WTC11 (cell line): Measurements from ENCODE around the gene TSPAN5.

Experiments
- CREB1 ChIP-seq: sonication (generic); formaldehyde crosslinking; IDR thresholded peaks from 2 replicates; pipeline ENCODE4 v1.8.0; 2023; ENCODE audit warnings: mild to moderate bottlenecking, missing genetic modification reagents
- ELF4 ChIP-seq: sonication (generic); formaldehyde crosslinking; IDR thresholded peaks from 2 replicates; pipeline ENCODE4 v1.8.1; 2022; ENCODE audit warnings: low read depth, mild to moderate bottlenecking, moderate library complexity, missing genetic modification reagents
- EMX1 ChIP-seq: fragments of 250-450 bp; sonication (Bioruptor Pico); IDR thresholded peaks from 2 replicates; pipeline ENCODE4 v1.8.0; 2021; ENCODE audit warnings: mild to moderate bottlenecking
- JAZF1 ChIP-seq: fragments of 250-450 bp; sonication (Bioruptor Pico); IDR thresholded peaks from 2 replicates; pipeline ENCODE4 v1.9.0; 2021; ENCODE audit warnings: moderate library complexity, mild to moderate bottlenecking, inconsistent platforms
- MAX ChIP-seq: sonication (generic); formaldehyde crosslinking; IDR thresholded peaks from 2 replicates; pipeline ENCODE4 v1.8.0; 2022; ENCODE audit warnings: mild to moderate bottlenecking, missing genetic modification reagents
- PREB ChIP-seq: sonication (generic); formaldehyde crosslinking; IDR thresholded peaks from 2 replicates; pipeline ENCODE4 v1.8.1; 2022; ENCODE audit warnings: mild to moderate bottlenecking, missing genetic modification reagents, moderate library complexity, borderline replicate concordance
- TF ChIP-seq, protein P1 (sequence below): sonication (generic); formaldehyde crosslinking; IDR thresholded peaks from 2 replicates; pipeline ENCODE4 v1.8.0; 2022; ENCODE audit warnings: missing genetic modification reagents
- TF ChIP-seq, protein P2 (sequence below): fragments of 200-600 bp; IDR thresholded peaks from 2 replicates; pipeline ENCODE4 v1.8.0; 2022; ENCODE audit warnings: antibody characterized with exemption
- TF ChIP-seq, protein P3 (sequence below): sonication (generic); formaldehyde crosslinking; conservative IDR thresholded peaks from 2 replicates; pipeline ENCODE4 v1.8.1; 2023; ENCODE audit warnings: mild to moderate bottlenecking, low read depth, missing genetic modification reagents, moderate library complexity

DNA sequence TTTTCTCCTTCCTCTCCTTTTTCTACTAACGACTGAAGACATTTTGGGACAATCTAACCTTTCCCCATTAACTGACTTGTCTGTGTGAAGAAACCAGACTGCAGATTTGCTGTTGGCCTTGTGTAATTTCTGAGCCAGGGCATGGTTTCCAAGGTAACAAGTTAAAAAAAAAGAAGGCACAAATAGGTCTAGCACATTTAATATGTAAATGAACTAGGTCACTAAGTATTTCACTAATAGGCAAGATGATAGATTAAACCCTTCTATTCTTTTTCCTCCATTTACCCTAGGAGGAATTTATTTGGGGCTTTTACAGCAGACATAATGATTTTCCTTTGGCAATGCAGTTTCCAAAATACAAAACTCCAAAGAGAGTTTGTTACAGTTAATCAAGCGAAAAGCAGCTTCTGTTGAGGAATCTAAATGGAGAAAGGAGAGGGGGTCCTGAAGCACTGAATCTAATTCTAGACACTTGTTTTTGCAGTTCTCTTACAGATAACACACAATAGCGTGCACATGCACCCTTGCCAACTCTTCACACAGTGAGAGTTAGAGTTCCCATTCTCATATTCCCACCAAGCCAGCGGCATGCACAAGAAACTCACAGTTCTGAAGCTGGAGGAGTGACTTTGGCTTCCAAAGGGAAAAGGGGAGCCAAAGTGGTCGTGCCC, 72.0 kb downstream of the TSPAN5 start:
- TF ChIP-seq CREB1 (CRISPR knock-in tag): no peak
- TF ChIP-seq, protein P1, sequence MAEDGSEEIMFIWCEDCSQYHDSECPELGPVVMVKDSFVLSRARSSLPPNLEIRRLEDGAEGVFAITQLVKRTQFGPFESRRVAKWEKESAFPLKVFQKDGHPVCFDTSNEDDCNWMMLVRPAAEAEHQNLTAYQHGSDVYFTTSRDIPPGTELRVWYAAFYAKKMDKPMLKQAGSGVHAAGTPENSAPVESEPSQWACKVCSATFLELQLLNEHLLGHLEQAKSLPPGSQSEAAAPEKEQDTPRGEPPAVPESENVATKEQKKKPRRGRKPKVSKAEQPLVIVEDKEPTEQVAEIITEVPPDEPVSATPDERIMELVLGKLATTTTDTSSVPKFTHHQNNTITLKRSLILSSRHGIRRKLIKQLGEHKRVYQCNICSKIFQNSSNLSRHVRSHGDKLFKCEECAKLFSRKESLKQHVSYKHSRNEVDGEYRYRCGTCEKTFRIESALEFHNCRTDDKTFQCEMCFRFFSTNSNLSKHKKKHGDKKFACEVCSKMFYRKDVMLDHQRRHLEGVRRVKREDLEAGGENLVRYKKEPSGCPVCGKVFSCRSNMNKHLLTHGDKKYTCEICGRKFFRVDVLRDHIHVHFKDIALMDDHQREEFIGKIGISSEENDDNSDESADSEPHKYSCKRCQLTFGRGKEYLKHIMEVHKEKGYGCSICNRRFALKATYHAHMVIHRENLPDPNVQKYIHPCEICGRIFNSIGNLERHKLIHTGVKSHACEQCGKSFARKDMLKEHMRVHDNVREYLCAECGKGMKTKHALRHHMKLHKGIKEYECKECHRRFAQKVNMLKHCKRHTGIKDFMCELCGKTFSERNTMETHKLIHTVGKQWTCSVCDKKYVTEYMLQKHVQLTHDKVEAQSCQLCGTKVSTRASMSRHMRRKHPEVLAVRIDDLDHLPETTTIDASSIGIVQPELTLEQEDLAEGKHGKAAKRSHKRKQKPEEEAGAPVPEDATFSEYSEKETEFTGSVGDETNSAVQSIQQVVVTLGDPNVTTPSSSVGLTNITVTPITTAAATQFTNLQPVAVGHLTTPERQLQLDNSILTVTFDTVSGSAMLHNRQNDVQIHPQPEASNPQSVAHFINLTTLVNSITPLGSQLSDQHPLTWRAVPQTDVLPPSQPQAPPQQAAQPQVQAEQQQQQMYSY (CRISPR knock-in tag): no peak
- TF ChIP-seq ELF4 (CRISPR knock-in tag): no peak
- TF ChIP-seq, protein P2, sequence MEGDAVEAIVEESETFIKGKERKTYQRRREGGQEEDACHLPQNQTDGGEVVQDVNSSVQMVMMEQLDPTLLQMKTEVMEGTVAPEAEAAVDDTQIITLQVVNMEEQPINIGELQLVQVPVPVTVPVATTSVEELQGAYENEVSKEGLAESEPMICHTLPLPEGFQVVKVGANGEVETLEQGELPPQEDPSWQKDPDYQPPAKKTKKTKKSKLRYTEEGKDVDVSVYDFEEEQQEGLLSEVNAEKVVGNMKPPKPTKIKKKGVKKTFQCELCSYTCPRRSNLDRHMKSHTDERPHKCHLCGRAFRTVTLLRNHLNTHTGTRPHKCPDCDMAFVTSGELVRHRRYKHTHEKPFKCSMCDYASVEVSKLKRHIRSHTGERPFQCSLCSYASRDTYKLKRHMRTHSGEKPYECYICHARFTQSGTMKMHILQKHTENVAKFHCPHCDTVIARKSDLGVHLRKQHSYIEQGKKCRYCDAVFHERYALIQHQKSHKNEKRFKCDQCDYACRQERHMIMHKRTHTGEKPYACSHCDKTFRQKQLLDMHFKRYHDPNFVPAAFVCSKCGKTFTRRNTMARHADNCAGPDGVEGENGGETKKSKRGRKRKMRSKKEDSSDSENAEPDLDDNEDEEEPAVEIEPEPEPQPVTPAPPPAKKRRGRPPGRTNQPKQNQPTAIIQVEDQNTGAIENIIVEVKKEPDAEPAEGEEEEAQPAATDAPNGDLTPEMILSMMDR: no peak
- no peak for TF ChIP-seq PREB (CRISPR knock-in tag)
- TF ChIP-seq EMX1 (CRISPR knock-in tag): no peak
- TF ChIP-seq JAZF1 (CRISPR knock-in tag): no peak
- TF ChIP-seq, protein P3, sequence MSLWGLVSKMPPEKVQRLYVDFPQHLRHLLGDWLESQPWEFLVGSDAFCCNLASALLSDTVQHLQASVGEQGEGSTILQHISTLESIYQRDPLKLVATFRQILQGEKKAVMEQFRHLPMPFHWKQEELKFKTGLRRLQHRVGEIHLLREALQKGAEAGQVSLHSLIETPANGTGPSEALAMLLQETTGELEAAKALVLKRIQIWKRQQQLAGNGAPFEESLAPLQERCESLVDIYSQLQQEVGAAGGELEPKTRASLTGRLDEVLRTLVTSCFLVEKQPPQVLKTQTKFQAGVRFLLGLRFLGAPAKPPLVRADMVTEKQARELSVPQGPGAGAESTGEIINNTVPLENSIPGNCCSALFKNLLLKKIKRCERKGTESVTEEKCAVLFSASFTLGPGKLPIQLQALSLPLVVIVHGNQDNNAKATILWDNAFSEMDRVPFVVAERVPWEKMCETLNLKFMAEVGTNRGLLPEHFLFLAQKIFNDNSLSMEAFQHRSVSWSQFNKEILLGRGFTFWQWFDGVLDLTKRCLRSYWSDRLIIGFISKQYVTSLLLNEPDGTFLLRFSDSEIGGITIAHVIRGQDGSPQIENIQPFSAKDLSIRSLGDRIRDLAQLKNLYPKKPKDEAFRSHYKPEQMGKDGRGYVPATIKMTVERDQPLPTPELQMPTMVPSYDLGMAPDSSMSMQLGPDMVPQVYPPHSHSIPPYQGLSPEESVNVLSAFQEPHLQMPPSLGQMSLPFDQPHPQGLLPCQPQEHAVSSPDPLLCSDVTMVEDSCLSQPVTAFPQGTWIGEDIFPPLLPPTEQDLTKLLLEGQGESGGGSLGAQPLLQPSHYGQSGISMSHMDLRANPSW (CRISPR knock-in tag): no peak
- no peak for TF ChIP-seq MAX (CRISPR knock-in tag)
